ENCODE data around the gene PEX16.

The PEX16 gene

DNA sequence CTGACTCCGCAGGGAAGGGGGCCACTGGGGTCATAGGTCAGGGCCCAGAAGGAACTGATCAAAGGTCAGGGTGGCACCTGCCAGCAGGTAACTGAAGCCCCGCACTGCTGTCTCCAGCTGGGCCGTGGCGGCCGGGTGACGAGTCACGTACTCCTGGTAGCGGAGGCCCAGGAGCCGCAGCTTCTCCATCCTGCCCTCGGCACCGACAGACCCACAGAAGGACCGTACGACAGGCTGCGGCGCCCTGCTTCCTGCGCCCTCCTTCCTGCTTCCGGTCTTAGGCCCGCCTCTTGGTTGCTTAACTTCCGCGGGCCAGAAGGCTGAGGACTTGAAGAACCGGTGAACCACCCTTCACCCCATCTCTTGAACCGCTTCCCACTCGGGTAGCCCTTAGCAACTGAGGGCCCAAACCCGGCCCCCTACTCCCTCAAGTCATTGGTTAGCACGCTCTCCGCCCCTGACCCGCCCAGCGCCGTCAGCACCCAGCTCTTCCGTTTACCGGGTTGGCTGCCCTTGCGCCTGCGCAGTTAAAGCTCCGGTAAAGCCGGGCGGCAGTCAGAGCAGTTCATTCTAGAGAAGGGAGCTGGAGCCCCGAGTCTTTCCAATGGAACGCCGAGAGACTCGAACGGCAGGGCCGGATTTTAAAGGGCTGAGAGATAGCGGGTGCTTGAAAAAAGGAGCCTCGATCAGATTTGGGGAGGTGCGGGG lies at the start of gene PEX16:
PEX16 (minus strand) TSS at position 255 of the 708 bp plus-strand sequence; CDS start at position 189, 66 bp downstream.
- peak; percentile 98 for DNase-seq (ENCODE audit: low spot score)

DNA sequence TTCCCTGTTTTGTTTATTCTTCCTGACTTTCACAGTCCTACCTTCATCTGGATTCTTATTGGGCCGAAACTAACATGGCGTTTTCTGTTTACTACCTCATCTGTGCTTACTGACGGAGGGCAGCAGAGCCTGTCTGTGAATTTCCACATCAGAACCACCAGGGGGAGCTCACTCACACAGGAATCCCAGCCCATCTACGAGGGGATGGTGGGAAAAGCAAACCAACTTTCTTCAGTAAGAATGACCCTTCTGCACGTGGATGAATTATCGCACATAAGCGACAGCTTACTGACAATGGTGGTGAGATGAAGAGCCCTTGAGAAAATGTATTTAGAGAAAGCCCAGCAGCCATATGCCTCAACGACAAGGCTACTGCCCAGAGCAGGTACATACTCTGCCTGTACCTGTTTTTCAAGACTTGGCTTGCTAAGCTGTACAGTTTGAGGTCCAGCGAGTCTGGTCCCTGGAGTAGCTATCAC lies 47.3 kb upstream of the PEX16 start:
- peak; percentile 70 for DNase-seq (ENCODE audit: low spot score)

DNA sequence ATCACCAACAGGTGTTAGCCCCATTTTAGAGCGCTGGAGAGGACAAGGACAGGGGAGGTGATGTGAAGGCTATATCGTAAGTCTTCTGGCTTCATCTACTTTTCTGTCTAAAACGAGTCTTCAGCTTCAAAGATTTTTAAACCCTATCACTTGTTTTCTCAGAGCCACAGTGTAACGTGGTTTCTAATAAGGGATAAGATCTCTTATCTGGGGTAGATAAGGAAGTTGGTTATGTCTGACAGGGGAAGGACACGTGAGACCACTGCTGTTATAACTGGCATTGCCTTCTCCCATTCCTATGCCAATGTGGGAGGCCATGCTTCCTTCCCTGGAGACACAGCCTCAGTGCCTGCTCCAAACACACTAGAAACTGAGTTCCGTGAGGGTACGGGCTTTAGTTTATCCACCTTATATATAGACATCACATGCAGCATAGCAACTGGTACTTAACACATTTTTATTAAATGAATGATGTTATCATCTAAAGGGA lies 44.1 kb upstream of the PEX16 start:
- DNase-seq (ENCODE audit: low spot score) = no peak

- DNase-seq (ENCODE audit: low spot score) = no peak
Measured at GRCh38 chr11:45960387-45961095, 42.9 kb upstream of the PEX16 start.

- no peak for DNase-seq (ENCODE audit: low spot score)
Measured at GRCh38 chr11:45959851-45960250, 42.2 kb upstream of the PEX16 start.

DNA sequence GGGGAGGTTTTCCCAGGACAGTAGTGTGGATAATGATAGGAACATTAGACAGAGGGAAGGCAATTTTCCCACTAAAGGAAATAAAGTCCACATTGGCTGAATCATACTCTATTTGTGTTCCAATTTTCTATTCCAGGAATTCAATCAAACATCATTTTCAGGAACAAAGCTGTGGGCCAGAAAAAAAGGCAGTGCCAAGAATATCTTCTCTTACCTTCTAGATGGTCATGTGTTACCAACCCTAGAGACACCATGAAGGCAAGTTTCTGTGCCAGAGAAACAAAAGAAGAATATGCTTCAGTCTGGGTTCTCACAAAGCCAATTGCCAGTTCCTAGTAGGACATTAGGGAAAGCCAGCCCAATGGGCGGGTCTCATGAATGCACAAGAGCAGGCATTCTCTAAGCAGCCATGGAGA lies 32.3 kb upstream of the PEX16 start:
- DNase-seq (ENCODE audit: low spot score) = no peak

DNA sequence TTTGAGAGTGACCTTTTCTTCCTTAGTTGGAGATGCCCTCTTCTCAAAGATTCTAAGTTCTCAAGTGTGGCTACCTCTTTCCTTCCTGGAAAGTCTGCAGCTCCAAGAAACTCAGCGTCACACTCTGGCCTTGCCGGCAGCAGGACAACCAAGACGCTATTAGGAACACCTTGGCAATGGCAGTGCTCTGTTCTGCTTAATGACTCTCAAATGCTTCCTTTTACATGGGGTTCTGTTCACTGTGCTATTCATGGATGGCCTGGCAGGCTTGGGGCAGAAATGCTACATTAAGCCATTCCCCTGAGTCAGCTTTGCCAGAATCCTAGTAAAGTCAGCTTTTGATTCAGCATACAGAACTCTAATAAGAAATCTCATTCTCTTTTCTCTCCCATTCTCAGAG lies 30.7 kb upstream of the PEX16 start:
- DNase-seq (ENCODE audit: low spot score) = no peak

- DNase-seq (ENCODE audit: low spot score) = no peak
Measured at GRCh38 chr11:45947885-45948284, 30.2 kb upstream of the PEX16 start.

- no peak for DNase-seq (ENCODE audit: low spot score)
Measured at GRCh38 chr11:45945397-45945999, 27.8 kb upstream of the PEX16 start.

DNA sequence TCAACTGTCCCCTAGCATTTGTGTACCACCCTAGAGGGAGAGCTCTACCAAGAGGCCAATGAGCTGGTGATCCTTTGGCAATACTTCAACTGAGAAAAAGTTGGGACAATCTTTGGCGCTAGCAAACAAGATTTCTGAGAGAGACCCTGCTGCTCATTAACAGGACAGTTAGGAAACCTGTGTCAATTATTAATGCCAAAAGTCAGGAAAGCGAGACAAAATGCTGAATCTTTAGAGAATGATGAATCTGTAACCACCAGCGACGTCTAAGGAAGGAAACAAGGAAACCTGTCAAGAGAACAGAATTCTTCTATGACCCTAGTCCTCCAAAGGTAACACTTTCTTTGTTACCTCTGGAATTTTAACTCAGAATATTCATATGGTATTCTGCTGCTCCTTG lies 24.7 kb upstream of the PEX16 start:
- no peak for DNase-seq (ENCODE audit: low spot score)

- DNase-seq (ENCODE audit: low spot score) = no peak
Measured at GRCh38 chr11:45941285-45941684, 23.6 kb upstream of the PEX16 start.

- DNase-seq (ENCODE audit: low spot score) = no peak
Measured at GRCh38 chr11:45939836-45940235, 22.2 kb upstream of the PEX16 start.

DNA sequence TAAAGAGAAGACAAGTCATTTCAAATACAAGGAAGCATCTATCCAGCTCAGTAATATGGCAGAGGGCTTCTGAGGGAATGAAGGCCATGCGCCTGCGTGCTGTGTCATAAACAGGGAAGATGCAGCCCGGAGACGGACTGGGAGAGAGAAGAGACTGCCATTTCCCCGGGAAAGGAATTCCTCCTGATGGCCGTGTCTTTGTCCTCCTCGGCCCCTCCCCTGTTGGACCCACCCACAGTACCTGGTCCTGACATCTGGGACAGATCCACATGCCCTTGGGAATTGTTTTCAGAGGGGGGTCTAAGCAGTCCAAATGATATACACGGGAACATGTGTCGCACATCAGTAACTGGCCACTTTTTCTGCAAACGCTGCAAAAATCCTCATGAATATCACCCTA lies 20.2 kb upstream of the PEX16 start:
- DNase-seq (ENCODE audit: low spot score) = no peak

- DNase-seq (ENCODE audit: low spot score) = no peak
Measured at GRCh38 chr11:45936511-45937054, 18.9 kb upstream of the PEX16 start.

GRCh38 chr11:45935349-45936064 lies 17.8 kb upstream of the PEX16 start:
- no peak for DNase-seq (ENCODE audit: low spot score)

DNA sequence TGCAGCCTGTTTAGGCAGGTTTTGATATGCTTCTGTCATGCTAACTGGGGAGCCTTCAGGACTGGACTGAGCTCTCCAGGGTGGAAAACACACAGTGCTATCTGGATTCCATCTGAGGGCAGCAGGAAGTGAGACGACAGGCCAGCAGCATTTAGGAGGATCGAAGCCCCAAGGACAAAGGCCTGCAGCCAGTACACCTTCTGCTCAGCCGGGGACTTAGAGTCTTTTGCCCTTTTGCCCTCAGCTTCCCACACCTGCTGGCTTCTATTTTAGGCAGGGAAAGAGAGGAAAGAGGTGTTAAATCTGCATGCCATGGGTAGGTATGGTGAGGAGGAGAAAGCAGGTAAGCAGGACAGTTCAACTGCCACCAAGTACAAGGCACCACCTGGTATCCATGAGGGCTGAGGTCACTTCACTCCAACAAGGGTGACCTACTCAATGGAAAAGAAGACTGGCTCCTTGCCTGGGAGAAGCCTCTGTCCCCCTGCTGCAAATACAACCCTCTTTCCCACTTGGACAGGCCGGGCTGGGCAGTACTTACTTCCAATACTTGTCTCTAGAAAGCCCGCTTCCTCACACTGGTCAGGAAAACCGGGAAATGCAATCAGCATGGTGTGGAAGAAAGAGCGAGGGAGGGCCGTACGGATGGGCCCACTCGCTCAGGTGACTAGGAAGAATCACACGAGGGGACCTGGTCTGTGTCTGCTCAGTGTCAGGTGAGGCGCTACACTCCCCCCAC lies 17.1 kb upstream of the PEX16 start:
- DNase-seq (ENCODE audit: low spot score) = no peak

GRCh38 chr11:45933846-45934579 lies 16.3 kb upstream of the PEX16 start:
- DNase-seq (ENCODE audit: low spot score) = no peak

DNA sequence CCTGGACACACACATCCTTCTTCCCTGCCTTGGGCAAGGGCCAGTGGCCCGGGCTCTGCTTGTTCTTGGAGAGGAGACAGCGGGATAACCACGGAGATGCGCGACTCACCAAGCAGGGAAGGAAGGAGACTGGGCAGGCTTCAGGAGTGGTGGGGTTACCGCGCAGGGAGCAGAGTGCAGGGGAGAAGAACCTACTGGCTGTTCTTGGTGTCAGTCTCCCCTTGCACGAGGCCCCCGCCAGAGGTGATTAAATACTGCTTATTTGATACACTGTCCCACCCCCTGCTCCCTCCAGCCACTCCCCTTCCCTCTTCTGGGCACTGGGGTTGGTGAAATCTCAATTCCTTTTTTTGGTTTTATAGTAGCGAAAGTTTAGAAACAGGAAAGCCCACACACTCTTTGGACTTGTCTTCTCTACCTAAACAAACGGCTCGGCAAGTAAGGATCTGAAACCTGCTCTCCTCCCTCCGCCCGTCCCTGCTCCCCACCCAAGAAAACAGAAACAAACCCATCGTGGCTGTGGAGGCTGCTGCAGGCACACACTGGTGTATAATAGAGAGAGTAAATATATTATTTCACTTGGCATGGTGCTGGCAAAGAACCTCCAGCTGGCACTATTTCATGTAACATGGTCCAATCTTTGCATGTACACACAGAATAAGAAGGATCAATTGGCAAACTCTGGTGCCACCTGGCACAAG lies 15.6 kb upstream of the PEX16 start:
- no peak for DNase-seq (ENCODE audit: low spot score)

DNA sequence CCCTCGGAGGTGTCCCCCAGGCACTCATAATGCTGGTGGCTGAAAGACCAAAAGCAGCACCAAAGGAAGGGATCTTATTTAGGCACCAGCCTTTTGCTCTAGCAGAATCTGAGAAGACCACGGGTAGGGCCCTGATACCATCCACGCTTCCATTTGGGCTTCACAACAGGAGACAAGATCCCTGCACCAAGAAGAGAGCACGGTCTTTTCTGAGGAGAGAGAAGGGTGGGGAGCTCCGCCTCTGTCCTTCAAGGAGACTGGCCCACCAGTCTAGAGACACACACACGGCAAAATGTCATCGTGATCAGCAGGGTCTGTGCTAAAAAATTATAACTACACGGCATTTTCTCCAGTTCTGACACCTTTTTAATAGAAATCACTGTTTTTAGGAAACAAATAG lies 14.5 kb upstream of the PEX16 start:
- DNase-seq (ENCODE audit: low spot score) = no peak

DNA sequence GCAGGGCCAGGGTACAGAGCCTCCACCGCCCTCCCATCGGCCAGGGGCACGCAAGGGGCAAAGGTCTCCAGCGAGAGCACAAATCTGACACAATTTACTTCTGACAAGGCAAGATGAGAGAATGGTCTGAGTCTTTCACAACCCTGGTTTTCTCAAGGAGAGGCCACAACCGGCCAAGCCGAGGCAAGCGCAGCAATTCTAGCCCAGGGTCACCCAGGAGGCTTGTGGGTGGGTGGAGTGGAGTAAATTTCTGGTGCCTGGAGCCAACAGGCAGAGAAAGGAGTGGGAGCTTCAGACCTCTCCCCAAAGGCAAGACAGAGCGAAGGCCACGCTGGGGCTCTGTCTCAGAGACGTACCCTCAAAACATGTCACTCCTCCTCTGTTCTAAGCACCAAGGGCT lies 14.1 kb upstream of the PEX16 start:
- DNase-seq (ENCODE audit: low spot score) = no peak

Measured in CD4-positive, alpha-beta T cell treated with Interleukin-15 for 4 hours (primary cell).